Measurements from ENCODE around the gene RBBP7.
A peak's percentile ranks its signal among the peaks of the same experiment; 100 is the strongest.

The RBBP7 gene

DNA sequence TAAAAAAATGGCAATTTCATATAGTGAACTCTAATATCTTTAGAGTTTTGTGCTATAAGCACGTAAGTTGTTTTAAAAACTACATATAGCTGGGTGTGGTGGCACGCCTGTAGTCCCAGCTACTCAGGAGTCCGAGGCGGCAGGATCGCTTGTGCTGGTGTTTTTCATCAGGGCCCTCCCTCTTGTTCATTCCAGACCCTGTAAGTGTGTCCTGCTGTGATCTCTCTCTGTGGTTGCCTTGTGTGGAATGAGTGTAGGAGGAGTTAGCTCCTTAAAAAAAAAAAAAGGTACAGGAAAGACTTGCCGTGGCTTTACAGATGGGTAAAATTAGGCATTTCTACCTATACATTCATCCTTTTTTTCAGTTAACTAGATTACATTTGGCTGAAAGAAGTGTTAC is 35.4 kb downstream of the RBBP7 start:
- in situ Hi-C loops (cut with HindIII; ENCODE audit: low pct_unique_long_range_greater_than_20kb, low sequenced_read_pairs), result no loop called here
- TF ChIP-seq JUND (IDR thresholded peaks at IDR 0.05; ENCODE audit: low read depth), result no peak
- DNase-seq (ENCODE audit: low read depth in 1 of 2, low spot score in 1 of 2), result no peak

DNA sequence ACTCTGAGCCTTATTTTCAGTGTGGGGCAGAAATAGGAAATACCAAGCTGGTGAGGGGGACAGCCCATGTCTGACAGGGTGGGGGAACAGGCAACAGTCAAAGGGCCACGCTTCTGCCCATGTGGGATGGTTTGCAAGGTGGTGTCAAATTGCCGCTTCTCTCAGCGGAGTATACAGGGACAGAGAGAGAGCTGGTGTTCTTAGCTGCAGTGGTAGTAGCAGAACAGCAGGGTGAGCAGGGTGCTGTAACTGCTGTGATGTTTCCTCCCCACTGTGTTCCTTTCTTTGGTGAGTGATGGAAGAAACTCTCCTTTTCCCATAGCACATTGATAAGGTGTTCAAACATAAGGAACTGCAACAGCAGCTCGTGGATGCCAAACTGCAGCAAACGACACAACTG is 37.9 kb downstream of the RBBP7 start:
- in situ Hi-C loops (cut with HindIII; ENCODE audit: low pct_unique_long_range_greater_than_20kb, low sequenced_read_pairs), result no loop called here
- DNase-seq (ENCODE audit: low read depth in 1 of 2, low spot score in 1 of 2), result peak in 1 of 2 experiments; percentile 53
- TF ChIP-seq JUND (IDR thresholded peaks at IDR 0.05; ENCODE audit: low read depth), result no peak

DNA sequence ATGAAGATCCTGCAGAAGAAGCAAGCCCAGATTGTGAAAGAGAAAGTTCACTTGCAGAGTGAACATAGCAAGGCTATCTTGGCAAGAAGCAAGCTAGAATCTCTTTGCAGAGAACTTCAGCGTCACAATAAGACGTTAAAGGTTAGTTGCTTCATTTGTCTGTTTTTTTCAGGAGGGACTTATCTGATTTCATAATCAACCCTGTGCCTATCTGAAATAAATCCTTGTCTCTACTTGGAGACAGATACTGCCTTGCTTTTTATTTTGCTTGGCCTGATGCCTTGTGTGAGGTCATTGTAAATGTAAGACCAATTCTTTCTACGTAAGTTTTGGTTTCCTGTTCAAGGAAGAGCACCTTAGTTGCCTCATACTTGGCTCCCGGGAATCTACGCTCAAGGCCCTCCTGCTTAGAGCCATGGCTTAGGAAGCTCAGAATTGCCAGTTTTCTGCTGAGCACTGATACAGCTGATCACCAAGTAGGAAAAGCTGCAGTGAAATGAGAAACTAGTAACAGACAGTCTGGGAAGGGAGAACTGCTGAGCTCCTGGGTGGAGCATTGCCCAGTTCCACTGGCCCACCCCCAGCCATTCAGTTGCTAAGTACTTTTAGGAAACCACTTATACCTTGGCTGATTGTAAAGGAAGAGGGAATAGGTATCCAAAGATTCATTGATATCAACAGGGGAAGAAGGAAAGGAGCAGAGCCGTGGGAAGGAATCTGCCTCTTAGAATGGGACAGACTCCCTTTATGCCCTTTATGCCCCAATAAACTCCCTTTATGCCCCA is 41.8 kb downstream of the RBBP7 start:
- no peak for TF ChIP-seq JUND (IDR thresholded peaks at IDR 0.05; ENCODE audit: low read depth)
- DNase-seq (ENCODE audit: low read depth in 1 of 2, low spot score in 1 of 2), result no peak
- in situ Hi-C loops (cut with HindIII; ENCODE audit: low pct_unique_long_range_greater_than_20kb, low sequenced_read_pairs), result no loop called here

DNA sequence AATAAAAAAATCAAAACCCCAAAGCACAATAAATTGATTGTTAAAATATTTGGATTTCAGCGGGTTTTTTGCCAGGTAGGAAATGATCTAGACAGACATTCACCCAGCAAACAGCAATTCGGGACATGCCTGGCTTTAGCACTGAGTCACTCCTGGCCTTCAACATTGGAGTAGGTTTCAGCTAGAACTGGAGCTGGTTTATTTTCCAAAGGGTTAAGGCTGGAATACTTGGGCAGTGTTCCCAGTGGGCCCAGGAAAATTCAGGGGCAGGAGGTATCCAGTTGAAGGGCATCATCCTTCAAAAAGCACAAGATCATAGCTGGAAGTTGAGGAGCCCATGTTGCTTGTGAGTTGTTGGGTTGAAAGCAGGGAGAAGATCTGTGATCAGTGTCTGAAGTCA is 42.9 kb downstream of the RBBP7 start:
- in situ Hi-C loops (cut with HindIII; ENCODE audit: low pct_unique_long_range_greater_than_20kb, low sequenced_read_pairs), result no loop called here
- no peak for TF ChIP-seq JUND (IDR thresholded peaks at IDR 0.05; ENCODE audit: low read depth)
- no peak for DNase-seq (ENCODE audit: low read depth in 1 of 2, low spot score in 1 of 2)

DNA sequence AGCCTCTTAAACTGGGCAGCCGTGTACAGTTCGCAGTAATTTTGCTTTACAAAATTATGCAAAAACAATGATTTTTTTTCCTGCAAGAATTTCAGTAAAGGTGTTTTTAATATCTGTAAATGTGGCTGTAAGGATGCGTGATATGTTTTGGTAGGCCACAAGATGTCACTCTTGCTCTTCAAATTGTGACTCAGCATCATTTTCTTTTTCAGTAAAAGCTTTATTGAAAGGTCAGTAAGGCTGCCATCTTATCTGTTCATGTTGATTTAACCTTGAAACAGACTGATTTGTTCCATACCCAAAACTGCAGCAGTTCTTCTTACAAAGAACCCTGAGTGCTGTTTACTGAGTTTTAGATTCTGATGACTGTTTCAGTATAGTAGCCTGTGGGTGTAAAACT is 44.0 kb downstream of the RBBP7 start:
- peak in 1 of 2 experiments; percentile 49 for DNase-seq (ENCODE audit: low read depth in 1 of 2, low spot score in 1 of 2)
- TF ChIP-seq JUND (IDR thresholded peaks at IDR 0.05; ENCODE audit: low read depth), result no peak
- in situ Hi-C loops (cut with HindIII; ENCODE audit: low pct_unique_long_range_greater_than_20kb, low sequenced_read_pairs), result no loop called here

DNA sequence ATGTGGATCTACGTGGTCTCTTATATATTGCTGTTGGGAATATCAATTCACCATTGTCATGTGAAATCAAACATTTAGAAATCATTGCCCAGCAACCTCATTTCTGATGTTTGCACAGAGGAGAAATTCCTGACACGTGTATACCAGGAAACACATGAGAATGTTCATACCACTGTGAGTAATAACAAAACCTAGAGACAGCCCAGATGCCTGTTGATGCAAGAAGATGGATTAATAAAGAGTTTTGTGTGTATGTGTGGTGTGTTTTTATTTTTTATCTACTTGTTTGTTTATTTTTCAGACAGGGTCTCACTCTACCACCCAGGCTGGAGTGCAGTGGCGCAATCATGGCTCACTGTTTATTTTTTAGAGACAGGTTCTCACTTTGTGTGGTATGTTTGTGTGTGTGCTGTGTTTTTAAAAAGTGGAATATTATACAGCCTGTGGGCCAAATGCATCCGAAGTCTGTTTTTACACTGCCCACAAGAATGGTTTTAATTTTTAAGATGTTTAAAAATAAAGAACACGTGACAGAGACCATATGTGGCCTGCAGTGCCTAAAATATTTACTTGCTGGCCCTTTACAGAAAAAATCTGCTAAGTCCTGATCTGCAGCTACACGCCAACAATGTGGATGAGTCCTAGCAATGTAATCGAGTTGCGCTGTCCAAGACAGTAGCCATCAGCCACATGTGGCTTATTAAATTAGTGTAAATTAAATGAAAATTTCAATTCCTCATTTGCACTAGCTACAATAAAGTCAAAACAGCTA is 44.7 kb downstream of the RBBP7 start:
- no peak for TF ChIP-seq JUND (IDR thresholded peaks at IDR 0.05; ENCODE audit: low read depth)
- DNase-seq (ENCODE audit: low read depth in 1 of 2, low spot score in 1 of 2), result no peak
- in situ Hi-C loops (cut with HindIII; ENCODE audit: low pct_unique_long_range_greater_than_20kb, low sequenced_read_pairs), result no loop called here

DNA sequence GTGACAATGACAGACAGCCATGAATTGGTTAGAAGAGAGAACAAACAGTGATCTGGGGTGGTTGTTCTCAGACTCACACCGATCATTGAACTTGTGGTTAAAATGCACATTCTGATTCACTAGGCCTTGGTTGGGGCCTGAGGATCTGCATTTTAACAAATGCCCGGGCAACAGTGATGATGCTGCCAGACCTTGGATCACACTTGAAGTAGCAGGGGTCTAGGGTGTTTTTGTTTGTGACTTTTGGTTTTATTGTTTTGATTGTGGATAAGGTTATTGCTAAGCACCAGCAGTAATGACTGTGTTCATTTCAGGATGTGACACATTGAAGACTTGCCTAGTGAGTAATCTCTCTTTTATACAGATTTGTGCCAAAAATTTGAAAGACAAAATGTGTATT is 47.4 kb downstream of the RBBP7 start:
- in situ Hi-C loops (cut with HindIII; ENCODE audit: low pct_unique_long_range_greater_than_20kb, low sequenced_read_pairs), result no loop called here
- no peak for DNase-seq (ENCODE audit: low read depth in 1 of 2, low spot score in 1 of 2)
- TF ChIP-seq JUND (IDR thresholded peaks at IDR 0.05; ENCODE audit: low read depth), result no peak

DNA sequence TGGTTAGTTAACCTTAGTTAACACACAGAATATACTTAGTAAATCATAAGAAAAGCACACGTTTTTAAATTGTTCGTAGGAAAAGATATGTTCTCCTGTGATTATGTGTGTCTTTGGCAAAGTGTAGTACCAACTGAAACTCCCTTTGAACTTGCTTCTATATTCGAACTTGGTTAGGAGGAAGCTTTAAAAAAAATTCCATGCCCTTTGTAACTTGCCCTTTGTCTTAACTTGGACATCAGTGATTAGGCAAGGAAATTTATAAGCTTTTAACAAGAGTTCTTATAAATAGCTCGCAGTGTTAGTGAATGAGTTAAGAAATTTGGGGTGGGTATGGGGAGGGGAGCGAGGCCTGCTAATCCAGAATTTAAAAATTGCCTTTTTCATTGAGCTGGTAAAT is 50.5 kb downstream of the RBBP7 start:
- no peak for DNase-seq (ENCODE audit: low read depth in 1 of 2, low spot score in 1 of 2)
- in situ Hi-C loops (cut with HindIII; ENCODE audit: low pct_unique_long_range_greater_than_20kb, low sequenced_read_pairs), result no loop called here
- TF ChIP-seq JUND (IDR thresholded peaks at IDR 0.05; ENCODE audit: low read depth), result no peak

DNA sequence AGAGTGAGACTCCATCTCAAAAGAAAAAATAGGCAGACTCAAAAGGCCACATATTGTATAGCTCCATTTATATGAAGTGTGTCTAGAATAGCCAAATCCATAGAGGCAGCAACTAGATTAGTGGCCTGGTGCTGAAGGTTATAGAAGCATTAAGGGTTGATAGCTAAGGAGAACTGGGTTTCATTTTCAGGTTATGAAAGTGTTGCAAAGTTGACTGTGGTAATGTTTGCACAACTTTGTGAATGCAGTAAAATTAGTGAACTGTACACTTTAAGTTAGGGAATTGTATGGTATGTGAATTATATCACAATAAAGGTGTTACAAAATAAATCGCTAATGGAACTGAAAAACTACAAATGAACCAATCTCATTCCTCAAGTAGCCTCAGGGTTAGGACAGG is 55.6 kb downstream of the RBBP7 start:
- no peak for DNase-seq (ENCODE audit: low read depth in 1 of 2, low spot score in 1 of 2)
- in situ Hi-C loops (cut with HindIII; ENCODE audit: low pct_unique_long_range_greater_than_20kb, low sequenced_read_pairs), result no loop called here
- no peak for TF ChIP-seq JUND (IDR thresholded peaks at IDR 0.05; ENCODE audit: low read depth)

DNA sequence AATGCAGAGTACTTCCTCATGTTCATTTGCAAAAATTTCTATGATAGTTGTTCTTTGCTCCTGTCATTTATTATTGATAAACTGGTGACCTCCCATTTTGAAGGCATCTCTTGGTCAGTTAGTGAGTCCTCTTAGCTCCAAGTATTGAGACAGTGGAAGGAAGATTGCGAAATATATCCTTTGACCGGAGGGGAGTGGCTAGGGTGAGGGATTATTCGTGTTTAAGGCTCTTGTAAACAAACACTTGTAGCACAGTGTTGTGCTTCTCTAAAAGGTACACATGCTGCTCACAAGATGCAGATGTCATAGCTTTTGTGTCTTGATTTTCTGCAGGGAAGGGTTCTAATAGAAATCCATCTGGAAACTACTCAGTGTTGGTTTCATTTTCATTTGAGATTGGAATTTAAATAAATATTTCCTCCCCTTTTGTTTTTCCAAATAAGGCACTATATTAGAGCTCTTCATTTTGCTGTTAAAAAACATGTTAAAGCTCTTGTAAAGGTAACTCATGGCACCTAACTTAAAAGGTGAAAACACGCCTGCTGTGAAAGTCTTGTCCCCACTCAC is 62.1 kb downstream of the RBBP7 start:
- TF ChIP-seq JUND (IDR thresholded peaks at IDR 0.05; ENCODE audit: low read depth), result no peak
- in situ Hi-C loops (cut with HindIII; ENCODE audit: low pct_unique_long_range_greater_than_20kb, low sequenced_read_pairs), result no loop called here
- peak in 1 of 2 experiments; percentile 49 for DNase-seq (ENCODE audit: low read depth in 1 of 2, low spot score in 1 of 2)

DNA sequence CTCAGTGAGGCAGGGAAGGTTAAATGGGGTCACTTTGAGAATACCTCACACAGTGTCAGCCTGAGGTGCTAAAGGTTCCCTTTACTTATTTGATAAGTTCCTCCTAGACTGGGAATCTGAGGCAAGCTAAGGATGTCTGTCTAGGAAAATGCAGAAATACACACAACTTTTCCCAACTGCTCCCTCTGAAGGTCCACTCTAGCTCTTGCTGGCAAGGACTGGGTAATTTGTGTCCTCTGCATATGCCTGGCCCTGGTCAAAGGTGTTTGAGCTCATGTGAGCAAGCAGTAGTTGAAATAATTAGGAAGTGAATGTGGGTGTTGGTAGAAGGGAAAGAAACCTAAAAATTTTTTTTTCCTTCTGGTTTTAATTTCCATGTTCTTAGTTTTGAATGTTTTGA is 62.6 kb downstream of the RBBP7 start:
- peak; percentile 31 to 67 for DNase-seq (ENCODE audit: low read depth in 1 of 2, low spot score in 1 of 2)
- TF ChIP-seq JUND (IDR thresholded peaks at IDR 0.05; ENCODE audit: low read depth), result no peak
- in situ Hi-C loops (cut with HindIII; ENCODE audit: low pct_unique_long_range_greater_than_20kb, low sequenced_read_pairs), result no loop called here

DNA sequence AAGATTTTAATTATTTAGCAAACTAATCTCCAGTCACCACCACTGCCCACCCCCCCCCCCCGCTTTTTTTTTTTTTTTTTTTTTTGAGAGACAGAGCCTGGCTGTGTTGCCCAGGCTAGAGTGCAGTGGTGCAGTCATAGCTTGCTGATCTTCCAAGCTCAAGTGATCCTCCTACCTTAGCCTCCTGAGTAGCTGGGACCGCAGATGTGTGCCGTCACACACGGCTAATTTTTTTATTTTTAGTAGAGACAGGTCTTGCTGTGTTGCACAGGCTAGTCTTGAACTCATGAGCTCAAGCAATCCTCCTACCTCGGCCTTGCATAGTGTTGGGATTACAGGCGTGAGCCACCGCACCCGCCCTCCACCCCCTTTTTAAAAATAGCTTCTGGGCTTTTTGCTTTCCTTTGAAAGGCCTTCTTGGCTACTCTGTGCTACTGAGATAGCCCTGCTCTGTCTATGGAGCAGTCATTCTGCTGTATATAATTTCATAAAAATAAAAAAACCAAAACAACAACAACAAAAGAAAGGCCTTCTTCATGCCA is 65.2 kb downstream of the RBBP7 start:
- no peak for DNase-seq (ENCODE audit: low read depth in 1 of 2, low spot score in 1 of 2)
- no peak for TF ChIP-seq JUND (IDR thresholded peaks at IDR 0.05; ENCODE audit: low read depth)
- in situ Hi-C loops (cut with HindIII; ENCODE audit: low pct_unique_long_range_greater_than_20kb, low sequenced_read_pairs), result no loop called here

DNA sequence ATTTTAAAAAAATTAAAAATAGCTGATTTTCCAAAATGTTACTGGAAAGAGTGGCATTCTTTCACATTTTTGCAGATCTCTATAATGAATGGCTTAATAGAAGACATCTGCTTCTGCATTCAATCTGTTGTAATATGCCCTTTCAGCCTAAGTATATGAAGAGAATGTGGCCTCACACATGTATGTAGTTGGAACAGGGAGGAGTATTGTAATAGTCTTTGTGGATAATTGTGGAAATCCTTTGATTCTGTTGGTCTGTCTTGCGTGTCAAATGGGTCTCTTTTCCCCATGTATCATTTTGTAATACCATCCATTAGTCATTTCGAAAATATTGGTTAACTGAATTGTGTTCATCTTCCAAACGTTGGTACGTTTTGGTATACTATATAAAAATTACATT is 72.3 kb downstream of the RBBP7 start:
- in situ Hi-C loops (cut with HindIII; ENCODE audit: low pct_unique_long_range_greater_than_20kb, low sequenced_read_pairs), result no loop called here
- no peak for DNase-seq (ENCODE audit: low read depth in 1 of 2, low spot score in 1 of 2)
- TF ChIP-seq JUND (IDR thresholded peaks at IDR 0.05; ENCODE audit: low read depth), result no peak

Data from T47D (cell line).